T-cell (primary cell): ENCODE results near the gene ABHD17A. TPM values are rescaled to one million over a fixed set of nuclear protein-coding genes. Genes with fewer than 3 reads are reported as not detected.

ENCODE experiments used
- ATAC-seq, 4 experiments: fragments of 200-7000 bp in 3 of 4; fragments of 150-1000 bp in 1 of 4; cut with Tn5 transposase; replicated peaks in 1 of 4; 1 replicate in 3 of 4; 2 replicates in 1 of 4; pipeline ENCODE4 v1.10.0; 2021; ENCODE audit warnings: moderate library complexity in 3 of 4, mild to moderate bottlenecking in 2 of 4, moderate number of reproducible peaks in 1 of 4
- CTCF ChIA-PET, 2 donors: fragments of 300-600 bp; sonication (Branson Sonifier 250); formaldehyde crosslinking; loops; one replicate each; lab custom pipeline; 2022; ENCODE audit warnings: antibody characterized with exemption in 2 of 2; lab: Charles Lee
- POLR2A ChIA-PET, 2 donors: fragments of 300-600 bp; sonication (Branson Sonifier 250); formaldehyde crosslinking; loops; one replicate each; lab custom pipeline; 2022; ENCODE audit warnings: antibody characterized with exemption in 2 of 2; lab: Charles Lee
- DNase-seq, 35 experiments: peaks; one replicate each; pipeline versions ENCODE4 v3.0.0 to v3.0.0-alpha.2; 2013 to 2023
- H3K27ac ChIP-seq: one replicate; pipeline ENCODE4 v1.5.1; 2013; ENCODE audit warnings: low read length
- H3K27me3 ChIP-seq, 2 experiments: replicated peaks in 1 of 2; 1 replicate in 1 of 2; 2 replicates in 1 of 2; pipeline versions ENCODE4 v1.6.1 to v1.7.0; 2013; ENCODE audit warnings: low read length in 1 of 2, mixed read lengths in 1 of 2; ENCODE audit not compliant: control insufficient read depth in 2 of 2, insufficient read depth in 2 of 2; ENCODE audit errors: extremely low read depth in 1 of 2
- H3K36me3 ChIP-seq, 2 donors: 1 replicate in 1 of 2; 2 replicates in 1 of 2; pipeline versions ENCODE4 v1.6.1 to v1.7.0; 2013; ENCODE audit warnings: low read length in 1 of 2; ENCODE audit not compliant: control insufficient read depth in 2 of 2, insufficient read depth in 1 of 2; ENCODE audit errors: extremely low read depth in 1 of 2
- H3K4me1 ChIP-seq, 2 experiments: 1 replicate in 1 of 2; 2 replicates in 1 of 2; pipeline versions ENCODE4 v1.6.1 to v1.7.0; 2013; ENCODE audit warnings: low read length in 2 of 2, mixed read lengths in 1 of 2; ENCODE audit not compliant: insufficient read depth in 2 of 2, control insufficient read depth in 1 of 2; ENCODE audit errors: extremely low read depth in 1 of 2
- H3K4me3 ChIP-seq, 2 donors: 1 replicate in 1 of 2; 2 replicates in 1 of 2; pipeline versions ENCODE4 v1.5.1 to v1.7.0; 2013; ENCODE audit warnings: mild to moderate bottlenecking in 2 of 2, low read length in 1 of 2, moderate library complexity in 1 of 2; ENCODE audit not compliant: control insufficient read depth in 1 of 2; ENCODE audit errors: extremely low read depth in 1 of 2
- H3K9me3 ChIP-seq: 2 replicates; pipeline ENCODE4 v1.7.0; 2013
- H3K27ac Mint-ChIP-seq, 2 donors: one replicate each; pipeline ENCODE4 v1.8.0; 2020 to 2021; ENCODE audit warnings: mild to moderate bottlenecking in 2 of 2, mixed read lengths in 2 of 2
- H3K27me3 Mint-ChIP-seq, 2 donors: one replicate each; pipeline ENCODE4 v1.8.0; 2021 to 2022; ENCODE audit warnings: mixed read lengths in 2 of 2
- H3K36me3 Mint-ChIP-seq: one replicate; pipeline ENCODE4 v1.8.0; 2021; ENCODE audit warnings: mixed read lengths
- H3K4me1 Mint-ChIP-seq, 3 donors: one replicate each; pipeline ENCODE4 v1.8.0; 2020 to 2022; ENCODE audit warnings: mixed read lengths in 3 of 3, mild to moderate bottlenecking in 1 of 3
- H3K4me3 Mint-ChIP-seq, 3 donors: one replicate each; pipeline ENCODE4 v1.8.0; 2020 to 2022; ENCODE audit warnings: mild to moderate bottlenecking in 3 of 3, mixed read lengths in 3 of 3, moderate library complexity in 3 of 3
- H3K9me3 Mint-ChIP-seq, 3 donors: one replicate each; pipeline ENCODE4 v1.8.0; 2020 to 2022; ENCODE audit warnings: mixed read lengths in 3 of 3
- WGBS: methylation state at CpG from one replicate; pipeline ENCODE4 v1.1.5; 2013; ENCODE audit warnings: missing lambda C conversion rate; ENCODE audit not compliant: insufficient coverage; 5-methylcytosine and 5-hydroxymethylcytosine counted together
- total RNA-seq, 35 experiments: library from RNA in 6 of 35; stranded (reverse) in 6 of 35; fragments of 120-200 nt in 1 of 35; gene quantifications; one replicate each; pipeline versions ENCODE4 v1.2.1 to v1.2.4 and lab custom pipeline; 2013 to 2026

Gene ABHD17A
- total RNA-seq, 5 donors from 2014 or later (not counting 1 experiment from before 2014, with no cell fraction given), result 136 to 185 (median 151) TPM

- no peak overlapping the region for H3K27ac Mint-ChIP-seq
- H3K9me3 Mint-ChIP-seq, result no peaks in the 10 kb centered on the region
- no peaks in the 10 kb centered on the region for H3K9me3 ChIP-seq
- CTCF ChIA-PET, result no interaction called here
- no peak overlapping the region for H3K27ac ChIP-seq
- no peak overlapping the region for H3K4me3 ChIP-seq
- peaks cover 3 to 24% of the 10 kb centered on the region in 2 donors for H3K36me3 ChIP-seq
- no peaks in the 10 kb centered on the region for H3K27me3 Mint-ChIP-seq
- no peaks in the 10 kb centered on the region for H3K36me3 Mint-ChIP-seq
- H3K4me3 Mint-ChIP-seq, result peak overlapping the region in 1 of 3 donors; percentile 24
- DNase-seq (no peak), ATAC-seq (no peak)
- H3K4me1 ChIP-seq, result peaks cover 13 to 79% of the 10 kb centered on the region in 2 experiments
- POLR2A ChIA-PET, result interaction anchor here in 1 of 2 donors (0.6 kb wide), 1 partner anchor 56 kb away, joined by 4 read pairs; no protein-coding TSS in a partner anchor
- 88% methylated on average over 20 of the region's 25 CpGs for WGBS
- peaks cover 55 to 76% (median 70%) of the 10 kb centered on the region in 3 donors for H3K4me1 Mint-ChIP-seq
- no peaks in the 10 kb centered on the region for H3K27me3 ChIP-seq
Observed at GRCh38 chr19:1843646-1844394, 41.5 kb downstream of the ABHD17A start.

DNA sequence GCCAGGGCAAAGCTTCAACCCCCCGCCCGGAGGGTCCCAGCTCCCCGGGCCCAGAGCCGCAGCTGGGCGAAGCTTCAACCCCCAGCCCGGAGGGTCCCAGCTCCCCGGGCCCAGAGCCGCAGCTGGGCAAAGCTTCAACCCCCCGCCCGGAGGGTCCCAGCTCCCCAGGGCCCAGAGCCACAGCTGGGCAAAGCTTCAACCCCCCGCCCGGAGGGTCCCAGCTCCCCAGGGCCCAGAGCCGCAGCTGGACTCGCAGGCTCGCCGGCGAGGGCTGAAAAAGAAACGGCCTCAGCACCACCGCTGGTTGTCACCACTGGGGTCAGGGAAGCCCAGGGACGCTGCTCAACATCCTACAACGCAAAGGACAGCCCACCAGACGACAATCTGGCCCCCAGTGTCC lies 42.2 kb downstream of the ABHD17A start:
- ATAC-seq, result no peak
- no peaks in the 10 kb centered on the region for H3K27me3 Mint-ChIP-seq
- H3K36me3 Mint-ChIP-seq, result no peaks in the 10 kb centered on the region
- no peak overlapping the region for H3K27ac Mint-ChIP-seq
- H3K27me3 ChIP-seq, result no peaks in the 10 kb centered on the region
- H3K4me1 ChIP-seq, result peaks cover 13 to 79% of the 10 kb centered on the region in 2 experiments
- no peak overlapping the region for H3K4me3 ChIP-seq
- H3K9me3 Mint-ChIP-seq, result no peaks in the 10 kb centered on the region
- H3K4me1 Mint-ChIP-seq, result peaks cover 55 to 78% (median 72%) of the 10 kb centered on the region in 3 donors
- no peaks in the 10 kb centered on the region for H3K9me3 ChIP-seq
- ChIA-PET POLR2A (no interaction called here), CTCF (no interaction called here)
- no peak overlapping the region for H3K27ac ChIP-seq
- peaks cover 3 to 24% of the 10 kb centered on the region in 2 donors for H3K36me3 ChIP-seq
- H3K4me3 Mint-ChIP-seq, result peak overlapping the region in 1 of 3 donors; percentile 1
- DNase-seq, result no peak
- 96% methylated on average over 16 of the region's 22 CpGs for WGBS

- no peaks in the 10 kb centered on the region for H3K9me3 ChIP-seq
- DNase-seq (no peak), ATAC-seq (no peak)
- H3K27ac Mint-ChIP-seq, result no peak overlapping the region
- H3K4me3 ChIP-seq, result no peak overlapping the region
- peak overlapping the region in 1 of 3 donors; percentile 1 for H3K4me3 Mint-ChIP-seq
- peaks cover 42 to 70% (median 68%) of the 10 kb centered on the region in 3 donors for H3K4me1 Mint-ChIP-seq
- no peaks in the 10 kb centered on the region for H3K27me3 Mint-ChIP-seq
- peaks cover 6 to 20% of the 10 kb centered on the region in 2 donors for H3K36me3 ChIP-seq
- no peak overlapping the region for H3K27ac ChIP-seq
- peaks cover under 1 to 79% of the 10 kb centered on the region in 2 experiments for H3K4me1 ChIP-seq
- H3K36me3 Mint-ChIP-seq, result no peaks in the 10 kb centered on the region
- H3K27me3 ChIP-seq, result no peaks in the 10 kb centered on the region
- ChIA-PET POLR2A (no interaction called here), CTCF (no interaction called here)
- no peaks in the 10 kb centered on the region for H3K9me3 Mint-ChIP-seq
- WGBS, result 92% methylated on average over 22 of the region's 35 CpGs
Observed at GRCh38 chr19:1841209-1841924, 43.9 kb downstream of the ABHD17A start.

- CTCF ChIA-PET, result no interaction called here
- Mint-ChIP-seq H3K36me3 (no peaks in the 10 kb centered on the region), H3K9me3 (no peaks in the 10 kb centered on the region), H3K27me3 (no peaks in the 10 kb centered on the region), H3K4me3 (no peak overlapping the region), H3K4me1 (peaks cover 39 to 65% (median 64%) of the 10 kb centered on the region in 3 donors), H3K27ac (peak overlapping the region in 1 of 2 donors; percentile 44)
- 84% methylated on average over 8 of the region's 22 CpGs for WGBS
- Histone ChIP-seq H3K4me3 (no peak overlapping the region), H3K9me3 (no peaks in the 10 kb centered on the region), H3K4me1 (peaks cover 0 to 79% of the 10 kb centered on the region in 2 experiments), H3K36me3 (peaks cover 6 to 20% of the 10 kb centered on the region in 2 donors), H3K27me3 (no peaks in the 10 kb centered on the region), H3K27ac (no peak overlapping the region)
- POLR2A ChIA-PET, result no interaction called here
- ATAC-seq, result no peak
- DNase-seq, result no peak
Observed at GRCh38 chr19:1840541-1841115, 44.7 kb downstream of the ABHD17A start.

GRCh38 chr19:1839658-1840540 lies 45.4 kb downstream of the ABHD17A start:
- Histone ChIP-seq H3K4me1 (peaks cover 0 to 75% of the 10 kb centered on the region in 2 experiments), H3K36me3 (peaks cover 6 to 14% of the 10 kb centered on the region in 2 donors), H3K27me3 (no peaks in the 10 kb centered on the region), H3K4me3 (no peak overlapping the region), H3K27ac (no peak overlapping the region), H3K9me3 (no peaks in the 10 kb centered on the region)
- DNase-seq (no peak), ATAC-seq (no peak)
- WGBS, result 80% methylated on average over 11 of the region's 25 CpGs
- ChIA-PET POLR2A (no interaction called here), CTCF (interaction anchor here in 1 of 2 donors (0.7 kb wide), 1 partner anchor 163 kb away, joined by 3 read pairs; no protein-coding TSS in a partner anchor)
- H3K9me3 Mint-ChIP-seq, result no peaks in the 10 kb centered on the region
- no peak overlapping the region for H3K4me3 Mint-ChIP-seq
- peak overlapping the region in 1 of 2 donors; percentile 44 for H3K27ac Mint-ChIP-seq
- H3K27me3 Mint-ChIP-seq, result no peaks in the 10 kb centered on the region
- peaks cover 39 to 60% (median 59%) of the 10 kb centered on the region in 3 donors for H3K4me1 Mint-ChIP-seq
- H3K36me3 Mint-ChIP-seq, result no peaks in the 10 kb centered on the region
